Activated CD8-positive, alpha-beta memory T cell treated with anti-CD3 and anti-CD28 coated beads, Interleukin-2, amount 50 U/mL, for 48 hours (primary cell): ENCODE results near the gene RALGPS1.

ENCODE experiments used
- DNase-seq: peaks from one replicate; pipeline ENCODE4 v3.0.0-alpha.2; 2020

The RALGPS1 gene

DNA sequence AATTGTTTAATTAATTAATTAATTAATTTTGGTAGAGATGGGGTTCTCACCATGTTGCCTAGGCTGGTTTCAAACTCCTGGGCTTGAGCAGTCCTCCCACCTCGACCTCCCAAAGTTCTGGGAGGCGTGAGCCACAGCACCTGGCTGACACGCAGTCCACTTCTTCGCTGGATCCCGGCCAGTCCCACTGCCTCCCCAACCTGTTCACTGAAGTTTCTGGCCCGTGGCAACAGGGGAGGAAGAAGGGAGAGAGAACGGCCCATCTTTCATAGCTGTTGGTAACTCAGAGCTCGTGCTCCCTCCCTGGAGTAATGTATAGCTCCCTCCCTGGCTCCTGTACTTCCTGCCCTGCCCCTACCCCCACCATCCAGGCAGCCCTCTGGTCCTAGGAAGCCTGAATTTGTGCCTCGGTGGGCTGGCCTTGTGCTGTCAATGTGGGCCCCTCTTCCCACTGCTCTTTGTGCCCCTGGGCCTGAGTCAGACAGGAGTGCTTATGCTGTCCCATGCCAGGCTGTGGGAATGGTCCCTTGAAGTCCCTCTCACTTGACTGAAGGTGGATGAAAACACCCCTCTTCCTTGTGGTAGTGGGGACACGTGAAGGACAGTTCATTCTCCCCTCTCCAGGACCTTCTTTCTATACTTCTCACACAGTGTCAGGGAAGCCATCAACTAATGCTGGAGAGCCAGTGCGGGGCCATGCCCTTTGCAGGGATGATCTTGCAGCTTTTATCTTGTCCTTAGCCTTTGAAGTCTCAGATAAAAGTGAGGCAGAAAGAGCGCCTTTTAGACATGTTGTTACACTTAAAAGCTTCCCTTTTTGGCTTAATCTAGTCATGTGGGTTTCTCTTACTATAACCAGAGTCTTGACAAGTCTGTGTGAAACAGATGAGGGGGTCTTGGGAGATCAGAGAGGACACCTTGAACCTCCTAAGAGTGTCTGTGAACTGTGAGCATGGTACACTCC lies 169.8 kb downstream of the RALGPS1 start:
- DNase-seq, result no peak

DNA sequence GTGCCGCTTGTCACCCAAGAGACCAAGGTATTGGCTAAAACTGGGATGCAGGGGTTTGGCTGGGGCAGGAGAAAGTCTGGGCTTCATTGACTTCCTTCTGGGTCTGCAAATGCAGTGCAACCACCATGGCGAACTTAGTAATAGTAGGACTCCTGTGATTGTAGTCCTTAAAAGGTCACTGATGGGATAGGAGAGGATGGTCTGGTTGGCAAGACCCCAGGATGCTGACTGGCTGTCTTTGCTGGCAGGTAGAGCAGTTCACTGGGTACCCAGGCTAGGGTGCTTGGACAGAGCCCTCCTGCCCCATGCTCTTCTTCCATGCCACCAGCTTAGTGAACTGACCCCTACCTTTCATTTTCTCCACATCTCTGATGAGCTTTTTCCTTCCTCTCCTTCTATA lies 170.6 kb downstream of the RALGPS1 start:
- no peak for DNase-seq

- DNase-seq, result no peak
Measured at GRCh38 chr9:127086771-127087170, 172.2 kb downstream of the RALGPS1 start.

GRCh38 chr9:127087411-127087810 lies 172.8 kb downstream of the RALGPS1 start:
- DNase-seq, result peak; percentile 30

GRCh38 chr9:127087836-127088235 lies 173.3 kb downstream of the RALGPS1 start:
- DNase-seq, result peak; percentile 7

DNA sequence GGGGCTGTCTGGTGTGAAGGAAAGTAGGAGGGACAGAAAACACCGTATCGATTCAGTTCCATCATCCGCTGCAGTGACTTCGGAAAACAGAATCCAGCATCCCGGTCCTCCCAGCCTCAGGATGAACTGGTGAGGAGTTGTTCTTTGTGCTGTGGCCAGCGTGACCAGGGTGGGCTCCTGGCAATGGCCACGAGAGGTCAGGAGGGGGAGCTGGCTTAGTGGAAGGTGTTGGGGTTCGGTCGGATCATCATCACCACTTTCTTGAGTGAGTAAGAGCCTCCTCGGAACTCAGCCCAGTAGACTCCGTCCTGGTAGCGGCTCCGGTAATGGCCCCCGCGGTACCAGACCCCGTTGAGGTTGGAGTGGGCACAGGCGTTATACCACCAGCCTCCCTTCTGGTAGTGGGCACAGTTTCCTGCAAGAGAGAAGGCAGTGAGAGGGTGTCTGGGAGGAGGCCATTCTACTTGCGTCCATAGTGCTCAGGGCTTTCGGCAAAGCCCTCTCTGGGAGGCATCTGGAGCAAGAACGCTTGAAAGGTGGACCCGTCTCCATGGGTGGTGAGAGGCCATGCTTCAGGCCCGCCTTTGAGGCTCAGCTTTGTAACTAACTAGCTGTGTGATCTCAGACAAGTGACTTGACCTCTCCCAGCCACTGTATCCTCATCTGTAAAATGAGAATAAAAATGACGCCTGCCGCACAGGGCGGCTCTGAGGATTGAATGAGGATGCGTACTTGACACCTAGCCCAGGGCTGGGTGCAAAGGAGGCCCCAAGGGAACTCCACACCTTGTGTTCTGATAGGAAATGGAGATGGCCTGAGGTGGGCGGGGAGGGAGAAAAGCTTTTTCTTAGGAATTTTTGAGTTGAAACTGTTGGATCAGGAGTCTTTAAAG lies 174.4 kb downstream of the RALGPS1 start:
- DNase-seq, result peak; percentile 30

DNA sequence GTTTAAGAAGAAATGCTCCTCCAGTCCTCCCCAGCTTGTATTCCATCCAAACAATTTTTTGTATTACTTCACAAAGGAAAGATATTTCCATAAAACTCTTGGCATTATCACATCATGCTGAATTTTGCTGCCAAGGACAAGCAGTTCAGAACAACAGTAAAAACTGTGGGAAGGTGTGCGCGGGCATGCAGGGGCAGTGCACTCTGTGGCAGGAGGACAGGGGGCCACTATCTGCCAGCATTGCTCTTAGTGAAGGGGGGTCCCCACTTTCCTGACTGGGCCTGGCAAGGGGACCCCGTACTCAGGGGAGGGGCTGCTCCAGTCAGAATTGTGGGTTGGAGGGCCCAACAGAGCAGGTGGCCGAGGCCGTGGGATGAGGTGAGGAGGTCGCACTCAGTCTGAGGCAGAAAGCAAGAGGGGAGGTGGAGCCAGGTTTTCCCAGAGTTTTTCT lies 175.1 kb downstream of the RALGPS1 start:
- DNase-seq, result no peak

GRCh38 chr9:127090341-127090985 lies 175.9 kb downstream of the RALGPS1 start:
- no peak for DNase-seq

DNA sequence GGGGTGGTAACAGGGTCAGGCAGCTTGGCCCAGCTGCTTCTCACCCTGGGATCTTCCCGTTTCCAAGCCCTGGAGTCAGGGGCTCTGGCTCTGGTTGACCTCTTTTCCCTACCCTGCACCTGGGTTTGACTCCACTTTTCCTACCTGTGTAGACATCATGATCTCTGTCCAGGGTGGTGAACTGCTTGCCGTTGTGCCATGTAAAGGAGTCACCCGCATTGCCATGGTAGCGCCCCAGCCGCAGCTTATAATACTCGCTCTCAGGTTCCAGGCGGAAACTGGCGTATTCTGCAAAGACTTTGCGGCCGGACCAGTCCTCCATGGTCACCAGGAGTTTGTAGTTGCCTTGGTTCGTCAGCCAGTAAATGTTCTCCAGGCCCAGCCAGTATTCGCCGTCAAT lies 176.9 kb downstream of the RALGPS1 start:
- no peak for DNase-seq

DNA sequence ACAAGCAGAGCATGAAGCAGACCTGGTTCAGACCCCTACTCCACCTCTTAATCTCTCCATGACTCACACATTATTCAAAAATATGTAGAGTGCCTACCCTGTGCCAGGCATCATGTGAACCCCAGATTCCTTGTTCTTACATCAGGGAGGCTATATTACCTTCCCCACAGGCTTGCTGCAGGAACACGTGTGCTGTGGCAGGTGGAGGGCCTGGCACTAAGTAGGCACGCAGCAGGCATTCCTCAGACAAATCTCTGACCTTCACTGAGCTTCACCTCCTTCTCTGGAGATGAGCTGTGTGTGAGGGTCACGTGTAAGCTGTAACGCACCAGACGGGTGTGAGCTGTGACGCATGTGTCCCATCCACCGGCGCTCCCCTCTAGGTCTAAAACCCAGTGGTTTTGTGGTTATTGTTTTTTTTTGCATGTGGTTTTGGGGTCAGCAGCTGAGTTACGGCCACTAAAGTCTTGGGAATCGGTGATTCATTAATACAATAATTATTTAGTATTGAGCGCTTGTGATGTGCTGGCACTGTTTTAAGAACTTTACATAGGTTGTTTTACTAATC lies 177.5 kb downstream of the RALGPS1 start:
- DNase-seq, result no peak

DNA sequence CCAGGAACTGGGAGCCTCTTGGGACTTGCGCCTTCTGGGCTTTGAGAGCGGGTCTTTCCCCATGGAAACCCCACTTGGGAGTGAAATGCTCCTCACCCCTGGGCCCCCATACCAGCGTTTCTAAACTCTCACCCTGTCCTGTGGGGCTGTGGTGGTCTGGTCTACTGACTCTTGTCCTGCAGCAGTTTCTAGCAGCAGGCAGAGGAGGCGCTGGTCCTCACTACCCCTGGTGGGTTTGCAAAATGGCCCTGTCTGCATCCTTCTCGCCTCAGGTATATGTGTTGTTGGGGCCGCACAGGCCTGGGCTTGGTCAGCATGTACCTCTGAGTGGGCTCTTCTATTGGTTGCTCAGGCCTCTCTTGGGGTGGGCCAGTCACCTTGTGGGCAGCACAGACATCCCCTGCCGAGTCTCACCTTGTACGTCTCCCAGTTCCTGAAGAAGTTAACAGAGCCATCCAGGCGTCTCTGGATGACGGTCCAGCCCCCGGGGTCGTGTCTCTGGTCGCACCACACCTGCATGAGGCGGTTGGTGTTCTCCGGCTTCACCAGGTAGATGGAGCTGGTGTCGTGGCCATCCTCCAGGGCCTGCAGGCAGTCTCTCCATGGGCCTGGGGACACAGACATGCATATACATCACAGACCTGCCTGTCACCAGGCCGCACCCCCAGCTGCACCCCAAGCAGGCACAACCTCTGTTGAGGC lies 178.9 kb downstream of the RALGPS1 start:
- DNase-seq, result no peak

GRCh38 chr9:127095411-127095810 lies 180.8 kb downstream of the RALGPS1 start:
- DNase-seq, result no peak

DNA sequence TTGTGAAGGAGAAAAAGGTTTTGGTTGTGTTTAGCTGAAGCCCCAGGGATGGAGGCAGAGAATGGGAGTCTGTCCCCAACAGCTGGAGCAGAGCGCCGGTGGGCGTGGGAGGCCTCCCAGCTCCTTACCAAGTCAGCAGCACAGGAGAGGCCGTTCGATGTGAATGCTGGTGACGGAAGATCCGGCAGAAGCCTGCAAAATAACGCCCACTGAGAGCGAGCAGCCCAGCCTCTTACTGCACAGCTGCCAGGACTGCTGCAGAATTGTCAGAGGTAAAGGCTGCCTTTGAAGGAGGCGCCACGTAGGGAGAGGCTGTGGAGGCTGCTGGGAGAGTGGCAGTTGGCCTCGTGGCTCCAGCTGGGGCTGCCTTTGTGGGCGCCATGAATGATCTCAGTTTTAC lies 181.6 kb downstream of the RALGPS1 start:
- DNase-seq, result no peak

DNA sequence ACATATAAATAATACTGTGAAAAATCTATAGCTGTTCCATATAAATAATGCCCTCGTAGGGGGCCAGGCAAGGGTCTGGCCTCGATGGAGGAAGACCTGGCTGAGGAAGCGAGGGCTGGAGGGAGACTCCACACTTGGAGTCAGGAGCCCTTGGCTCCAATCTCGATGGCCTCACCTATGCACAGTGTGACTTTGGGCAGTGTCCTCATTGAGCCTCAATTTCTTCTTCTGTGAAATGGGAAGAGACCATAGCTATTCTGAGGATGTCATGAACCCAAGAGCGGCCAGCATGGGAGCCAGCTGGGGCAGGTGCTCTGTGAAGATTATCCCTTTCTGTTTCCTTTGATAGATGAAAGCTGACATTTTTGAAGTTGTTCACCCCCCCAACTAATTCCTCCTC lies 183.1 kb downstream of the RALGPS1 start:
- DNase-seq, result no peak

DNA sequence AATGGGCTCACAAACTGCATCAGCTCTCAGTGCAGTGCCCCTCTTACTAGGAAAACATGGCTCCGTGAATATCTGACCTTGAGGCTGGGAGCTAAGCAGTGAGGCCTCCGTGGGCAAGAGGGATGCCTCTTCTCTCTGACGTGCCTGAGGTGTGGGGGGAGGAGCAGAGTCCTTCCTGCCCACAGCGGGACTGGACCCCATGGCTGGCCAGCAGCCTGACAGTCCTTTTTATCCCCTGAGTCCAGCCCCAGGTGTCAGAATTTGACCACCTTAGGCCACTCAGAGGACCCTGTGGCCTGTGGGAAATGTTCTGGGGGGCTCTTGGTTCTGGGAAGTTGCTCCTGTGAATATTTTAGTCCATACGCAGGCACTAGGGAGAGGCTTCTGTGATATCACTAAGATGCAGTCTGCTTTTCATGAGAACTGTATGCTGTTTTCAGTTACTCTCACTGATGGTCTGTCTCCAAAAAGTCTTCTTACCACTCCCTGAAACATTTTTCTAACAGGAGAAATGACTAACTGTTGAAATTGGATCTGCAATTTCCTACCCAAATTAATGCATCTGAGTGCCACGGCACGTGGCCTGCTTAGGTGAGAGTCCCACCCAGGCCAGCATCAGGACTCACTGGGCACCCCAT lies 184.5 kb downstream of the RALGPS1 start:
- no peak for DNase-seq

GRCh38 chr9:127099664-127100063 lies 185.1 kb downstream of the RALGPS1 start:
- no peak for DNase-seq

GRCh38 chr9:127102176-127102575 lies 187.6 kb downstream of the RALGPS1 start:
- DNase-seq, result no peak

DNA sequence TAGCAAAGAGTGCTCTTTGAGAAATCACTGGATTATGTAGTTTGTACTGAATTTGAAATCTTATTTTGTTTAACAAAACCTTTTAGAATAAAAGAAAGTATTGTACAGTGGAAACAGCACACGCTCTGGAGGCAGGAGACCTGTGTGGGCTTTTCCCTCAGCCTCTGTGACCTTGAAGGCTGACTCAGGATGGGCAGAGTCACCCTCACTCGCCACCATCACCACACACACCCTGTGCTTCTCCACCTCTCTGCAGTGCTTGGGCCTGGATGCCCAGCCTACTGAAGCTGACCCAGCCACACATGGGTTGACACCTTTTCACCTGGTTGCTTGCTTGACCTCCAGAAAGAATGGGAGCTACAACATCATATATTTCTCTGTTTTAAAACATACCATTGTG lies 188.2 kb downstream of the RALGPS1 start:
- no peak for DNase-seq

DNA sequence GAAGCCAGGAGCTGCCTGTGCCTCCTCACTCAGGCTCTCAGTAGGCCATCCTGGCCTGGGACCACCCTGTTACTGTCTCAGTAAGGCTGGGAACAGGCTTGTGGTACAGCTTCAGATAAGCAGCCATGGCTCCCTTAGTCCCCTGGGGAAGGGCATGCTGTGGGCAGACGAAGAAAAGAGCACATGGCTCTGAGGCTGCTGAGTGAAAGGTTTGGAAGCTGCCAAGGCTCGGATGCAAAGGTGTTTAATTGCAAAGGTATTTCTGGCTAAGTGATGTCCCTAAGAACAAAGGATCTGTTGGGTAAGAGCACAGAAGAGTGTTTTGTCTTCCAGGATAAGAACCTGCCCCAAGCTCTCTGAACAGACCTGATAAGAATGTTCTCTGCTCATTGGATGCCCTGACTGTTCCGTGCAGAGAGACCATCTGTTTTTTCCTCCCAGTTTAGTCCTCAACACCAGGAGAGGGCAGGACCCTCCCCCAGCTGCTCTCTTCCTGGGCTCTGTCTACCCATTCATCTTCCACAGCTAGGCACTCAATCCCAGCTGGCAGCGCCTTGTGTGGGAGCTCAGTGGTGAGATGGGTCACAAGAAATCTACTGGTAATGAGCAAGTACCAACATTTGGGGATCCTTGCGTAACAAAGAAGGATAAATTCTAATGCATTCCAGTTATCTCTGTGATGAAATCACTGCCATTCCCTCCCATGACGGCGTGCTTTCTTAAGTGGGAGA lies 190.2 kb downstream of the RALGPS1 start:
- no peak for DNase-seq

GRCh38 chr9:127105805-127106465 lies 191.4 kb downstream of the RALGPS1 start:
- DNase-seq, result no peak
